ENCODE data around the gene CFAP210. TPM values are rescaled to one million over a fixed set of nuclear protein-coding genes. Genes with fewer than 3 reads are reported as not detected.
A peak's percentile ranks its signal among the peaks of the same experiment; 100 is the strongest.

The CFAP210 gene
- total and polyA plus RNA-seq, 10 of the 15 experiments (the other 5 are each of a cell fraction or from before 2014, with no cell fraction given): not detected

- TF ChIP-seq CBX5 (IDR thresholded peaks at IDR 0.05; ENCODE audit: low read depth) (no peak), E4F1 (IDR thresholded peaks at IDR 0.05; ENCODE audit: borderline replicate concordance, partially characterized antibody) (no peak), ZNF207 (IDR thresholded peaks at IDR 0.05; ENCODE audit: borderline replicate concordance) (0 out of 2 replicates have a peak, but pooled peaks have one; percentile 20), TAF1 (IDR thresholded peaks at IDR 0.05; ENCODE audit: borderline replicate concordance, low read depth, low read length) (peak; percentile 62; the same call in 1 of the 2 replicates), POU2F2 (IDR thresholded peaks at IDR 0.05; ENCODE audit: borderline replicate concordance, low read depth, low read length) (no peak), ZZZ3 (IDR thresholded peaks at IDR 0.05; ENCODE audit: control insufficient read depth, insufficient read length, low read depth) (no peak), SKIL (IDR thresholded peaks at IDR 0.05; ENCODE audit: low read depth, poor library complexity, severe bottlenecking) (no peak), POLR2AphosphoS2 (IDR thresholded peaks at IDR 0.05; ENCODE audit: low read depth, low read length) (0 out of 2 replicates have a peak, but pooled peaks have one; percentile 66), ZBTB4 (CRISPR knock-in tag; IDR thresholded peaks at IDR 0.05) (no peak), KLF5 (IDR thresholded peaks at IDR 0.05; ENCODE audit: partially characterized antibody) (no peak), MAX (IDR thresholded peaks at IDR 0.05; ENCODE audit: low read depth, low read length) (peak; percentile 65; the same call in 1 of the 2 replicates), SREBF2 (IDR thresholded peaks at IDR 0.05; ENCODE audit: low read length) (no peak), ZBTB11 (CRISPR knock-in tag; IDR thresholded peaks at IDR 0.05) (no peak), ESRRA (IDR thresholded peaks at IDR 0.05; ENCODE audit: low read length) (no peak), ATF7 (IDR thresholded peaks at IDR 0.05; ENCODE audit: low read depth) (peak; percentile 11; the same call in 1 of the 2 replicates), NFYB (IDR thresholded peaks at IDR 0.05; ENCODE audit: insufficient read depth, low read depth, low read length) (0 out of 2 replicates have a peak, but pooled peaks have one; percentile 23)
These were observed at the start of gene CFAP210, which contains the start of gene PHOSPHO2 (continued) for GRCh38 chr2:169694113-169694893.

All from GM12878 (cell line).